T-helper 22 cell (primary cell): ENCODE measurements around the gene L3MBTL1.
"Not testable (repeated sequence)": the region's sequence is repeated elsewhere in the genome, so short reads cannot be mapped to it uniquely, and the experiment has no call there.

Experiments
- DNase-seq: peaks from one replicate; pipeline ENCODE4 v3.0.0-alpha.2; 2020; ENCODE audit warnings: low read depth

The L3MBTL1 gene

DNA sequence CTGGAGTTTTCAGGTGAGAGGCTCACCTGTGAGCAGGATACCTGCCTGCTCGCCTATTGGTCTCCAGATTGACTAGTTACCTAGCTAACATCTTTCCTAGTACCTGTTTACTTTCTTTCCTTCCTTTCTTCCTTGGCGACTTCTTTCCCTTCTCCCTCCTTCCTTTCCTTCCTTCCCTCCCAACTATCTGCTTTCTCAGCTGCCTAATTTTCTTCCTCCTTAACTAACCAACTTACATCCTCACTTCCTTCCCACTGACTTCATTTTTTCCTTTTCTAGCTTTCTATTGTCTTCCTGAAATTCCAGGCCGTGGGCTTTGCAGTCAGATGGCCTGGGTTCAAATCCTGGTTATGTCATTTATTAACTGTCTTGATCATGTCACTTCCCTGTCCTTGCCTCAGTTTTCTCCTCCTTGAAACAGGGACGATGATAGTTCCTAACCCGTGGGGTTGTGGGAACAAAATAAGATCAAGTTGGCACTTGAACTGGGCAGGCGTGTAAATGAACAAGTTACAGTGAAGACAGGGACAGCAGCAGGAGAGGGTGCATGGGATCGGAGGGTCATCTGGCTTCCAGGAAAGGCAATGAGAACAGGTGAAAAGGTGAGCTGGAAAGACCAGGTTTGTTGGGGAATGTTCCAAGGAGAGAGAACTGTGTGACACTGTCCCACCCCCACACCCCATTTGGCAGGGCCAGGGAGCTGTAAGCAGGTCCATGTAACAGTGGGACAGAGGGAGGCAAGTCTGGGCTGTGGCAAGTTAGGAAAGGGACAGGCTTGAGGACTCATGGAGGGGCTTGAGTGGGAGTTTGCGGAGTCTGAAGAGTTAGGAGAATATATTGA, 51.9 kb downstream of the L3MBTL1 start:
- DNase-seq: no peak

DNA sequence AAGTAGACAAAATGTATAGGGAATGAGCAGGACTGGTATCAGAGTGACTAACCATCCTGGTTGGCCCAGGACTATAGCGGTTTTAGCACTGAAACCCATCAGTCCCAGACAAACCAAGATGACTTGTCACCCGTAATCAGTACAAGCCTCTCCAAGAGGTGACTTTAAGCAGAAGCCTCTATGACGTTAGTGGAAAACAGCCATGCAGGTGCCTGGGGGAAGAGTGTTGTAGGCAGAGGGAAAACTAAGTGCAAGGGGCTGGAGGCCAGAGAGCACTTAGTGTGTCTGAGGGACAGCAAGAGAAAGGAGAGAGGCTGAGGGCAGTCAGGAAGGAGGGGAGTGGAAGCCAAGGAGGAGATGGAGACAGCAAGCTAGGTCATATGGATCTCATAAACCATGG, 53.5 kb downstream of the L3MBTL1 start:
- no peak for DNase-seq

DNA sequence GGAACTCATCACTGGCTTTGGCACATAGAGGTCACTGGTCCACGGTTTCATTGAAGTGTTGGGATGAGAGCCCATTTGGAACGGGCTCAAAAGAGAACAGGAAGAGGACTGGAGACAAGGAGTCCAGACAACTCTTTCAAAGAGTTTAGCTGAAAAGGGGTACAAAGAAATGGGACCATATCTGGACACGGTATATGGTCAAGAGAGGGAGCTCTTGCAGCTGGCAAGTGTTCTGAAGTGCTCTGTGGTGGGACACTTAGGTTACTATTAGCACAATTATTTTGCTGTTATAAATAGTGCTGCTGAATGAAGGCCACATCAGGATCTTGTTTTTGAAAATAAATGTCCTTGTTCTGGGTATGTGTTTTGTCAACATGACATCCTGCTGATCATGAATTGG, 55.9 kb downstream of the L3MBTL1 start:
- no peak for DNase-seq

DNA sequence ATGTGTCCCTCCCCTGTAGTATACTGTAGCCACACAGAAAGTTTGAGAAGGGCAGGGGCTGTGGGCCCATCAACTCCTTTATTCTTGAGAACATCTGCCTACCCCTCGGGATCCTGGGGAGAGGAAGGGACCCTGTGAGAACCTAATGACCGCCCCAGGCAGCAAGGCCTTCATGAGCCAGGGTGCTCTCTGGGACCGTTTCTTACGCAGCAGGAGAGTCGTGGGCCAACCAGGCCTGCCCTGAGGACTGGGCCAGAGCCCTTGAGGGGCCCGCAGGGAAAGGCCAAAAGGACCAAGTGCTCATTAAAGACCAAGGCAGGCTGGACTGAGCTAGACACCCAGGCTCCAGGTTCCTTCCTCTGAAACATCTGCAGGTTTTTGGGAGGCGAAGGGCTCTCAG, 56.5 kb downstream of the L3MBTL1 start:
- DNase-seq: no peak

DNA sequence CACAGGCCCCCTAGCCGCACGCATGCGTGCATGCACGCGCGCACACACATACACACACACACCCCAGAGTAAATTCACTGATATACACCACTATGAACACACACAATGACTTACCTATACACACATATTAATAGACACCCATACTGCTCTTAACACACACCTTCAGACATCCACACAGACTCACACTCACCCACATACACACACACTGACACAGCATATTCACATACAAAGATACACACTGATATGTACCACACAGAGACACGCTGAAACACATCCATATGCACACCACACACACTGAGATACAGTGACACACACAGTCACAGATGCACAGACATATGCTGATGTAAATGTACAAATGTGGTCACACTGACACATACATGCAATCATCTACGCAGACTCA, 57.0 kb downstream of the L3MBTL1 start:
- DNase-seq: no peak

DNA sequence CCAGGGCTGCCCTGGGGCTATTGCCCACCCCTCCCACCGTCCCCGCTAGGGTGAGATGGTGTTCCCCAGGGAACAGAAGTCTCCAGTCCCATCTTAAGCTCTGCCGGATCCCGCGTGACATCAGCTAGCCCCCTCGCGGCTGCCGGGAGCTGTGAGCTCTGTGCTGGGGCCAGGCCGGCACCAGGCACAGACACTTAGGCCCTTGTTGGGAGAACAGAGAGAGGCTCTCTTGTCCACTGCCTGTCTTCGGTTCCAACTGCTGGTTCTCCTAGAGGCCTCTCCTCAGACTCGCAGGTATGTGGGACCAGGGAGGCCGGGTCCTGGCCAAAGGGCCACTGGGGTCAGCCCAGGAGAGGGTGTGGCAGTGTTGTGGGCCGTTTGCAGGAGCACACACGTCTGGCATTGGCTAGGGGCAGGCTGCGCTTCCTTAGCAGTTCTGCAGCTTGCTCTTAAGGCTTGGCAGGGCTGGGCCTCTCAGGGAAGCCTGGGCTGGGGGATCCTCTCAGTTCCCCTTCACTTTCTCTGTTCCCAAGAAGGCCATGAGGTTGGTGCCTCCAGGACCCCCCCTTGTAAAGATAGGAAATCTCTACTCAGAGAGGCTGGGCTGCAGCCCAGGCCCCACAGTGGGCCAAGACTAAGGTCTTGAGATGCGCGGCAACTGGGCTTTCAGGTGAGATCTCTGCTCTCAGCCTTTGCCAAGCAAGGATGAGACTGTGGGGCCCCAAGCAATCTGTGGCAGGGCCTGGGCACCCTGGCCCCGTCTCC, 57.7 kb downstream of the L3MBTL1 start:
- DNase-seq: no peak

DNA sequence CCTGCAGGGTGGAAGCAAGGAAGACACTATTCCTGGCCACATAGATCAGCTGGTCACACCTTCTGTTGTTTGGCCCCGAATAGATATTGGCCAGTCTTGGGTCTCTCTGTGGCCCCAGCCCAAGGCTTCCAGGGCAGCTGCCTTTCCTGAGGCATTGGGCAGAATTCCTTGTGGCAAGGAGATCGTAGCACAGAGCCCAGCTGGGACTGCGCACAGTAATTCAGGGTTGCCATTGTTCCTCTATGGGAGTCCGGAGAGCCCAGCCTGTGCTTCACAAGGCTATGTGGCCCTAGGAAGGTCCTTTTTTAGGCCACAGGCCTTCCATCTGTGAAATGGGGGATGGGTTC, 58.2 kb downstream of the L3MBTL1 start:
- DNase-seq: no peak

DNA sequence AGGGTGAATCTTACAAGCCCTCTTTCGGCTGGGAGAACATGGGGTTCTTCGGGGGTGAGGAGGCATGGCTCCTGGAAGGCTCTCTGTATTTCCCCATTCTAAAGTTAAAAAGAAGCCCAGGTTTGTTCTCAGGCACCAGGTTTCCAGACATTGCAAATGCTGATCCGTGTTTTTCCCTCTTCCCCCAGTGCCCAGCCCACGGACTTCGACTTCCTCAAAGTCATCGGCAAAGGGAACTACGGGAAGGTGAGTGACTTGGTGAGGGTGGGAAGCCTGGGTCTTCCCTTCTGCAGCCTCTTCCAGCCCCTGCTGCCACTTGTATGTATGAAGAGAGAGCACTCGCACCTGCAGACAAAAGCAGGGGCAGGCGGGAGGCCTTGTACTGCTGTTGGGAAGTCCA, 60.0 kb downstream of the L3MBTL1 start:
- no peak for DNase-seq

DNA sequence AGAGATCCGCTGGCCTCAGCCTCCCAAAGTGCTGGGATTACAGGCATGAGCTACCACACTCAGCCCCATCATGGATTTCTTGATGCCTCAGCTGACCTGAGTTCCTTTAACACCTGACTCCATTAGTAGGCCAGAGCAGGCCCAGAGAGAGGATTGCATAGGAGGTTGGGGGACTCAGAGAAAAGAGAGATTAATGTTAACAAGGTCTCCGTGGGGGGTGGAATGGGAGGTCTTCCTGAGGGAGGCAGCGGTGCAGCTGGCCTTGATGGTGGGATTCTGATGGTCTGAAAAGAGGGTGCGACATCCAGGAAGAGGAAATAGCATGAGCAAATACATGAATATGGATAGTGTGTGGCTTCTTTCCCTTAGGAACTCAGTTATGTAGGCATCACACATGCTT, 61.2 kb downstream of the L3MBTL1 start:
- no peak for DNase-seq

DNA sequence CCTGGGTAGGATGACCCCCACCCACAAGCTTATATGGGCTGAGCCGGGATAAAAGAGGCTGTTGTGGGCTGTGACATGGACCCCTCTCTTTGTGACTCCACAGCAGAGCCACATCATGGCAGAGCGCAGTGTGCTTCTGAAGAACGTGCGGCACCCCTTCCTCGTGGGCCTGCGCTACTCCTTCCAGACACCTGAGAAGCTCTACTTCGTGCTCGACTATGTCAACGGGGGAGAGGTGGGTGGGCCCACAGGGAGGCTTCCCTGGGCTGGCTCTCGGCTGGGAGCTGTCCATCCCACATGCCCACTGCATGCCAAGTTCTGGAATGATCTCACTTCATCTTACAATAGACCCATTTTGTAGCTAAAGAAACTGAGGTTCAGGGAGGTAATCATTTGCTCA, 61.8 kb downstream of the L3MBTL1 start:
- DNase-seq: no peak

DNA sequence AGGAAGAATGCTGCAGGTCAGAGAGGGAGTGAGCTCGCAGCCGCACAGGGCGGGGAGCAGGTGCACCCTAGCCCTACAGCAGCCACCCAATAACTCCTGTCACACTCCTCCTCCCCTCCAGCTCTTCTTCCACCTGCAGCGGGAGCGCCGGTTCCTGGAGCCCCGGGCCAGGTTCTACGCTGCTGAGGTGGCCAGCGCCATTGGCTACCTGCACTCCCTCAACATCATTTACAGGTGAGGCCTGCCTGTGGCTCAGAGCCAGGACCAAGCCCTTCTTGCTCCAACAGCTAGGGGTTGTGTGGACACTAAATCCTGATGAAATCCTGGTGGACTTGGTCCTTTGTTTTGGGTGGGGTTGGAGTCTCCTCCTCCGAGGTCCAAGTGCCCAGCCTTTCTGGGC, 63.0 kb downstream of the L3MBTL1 start:
- DNase-seq: no peak

DNA sequence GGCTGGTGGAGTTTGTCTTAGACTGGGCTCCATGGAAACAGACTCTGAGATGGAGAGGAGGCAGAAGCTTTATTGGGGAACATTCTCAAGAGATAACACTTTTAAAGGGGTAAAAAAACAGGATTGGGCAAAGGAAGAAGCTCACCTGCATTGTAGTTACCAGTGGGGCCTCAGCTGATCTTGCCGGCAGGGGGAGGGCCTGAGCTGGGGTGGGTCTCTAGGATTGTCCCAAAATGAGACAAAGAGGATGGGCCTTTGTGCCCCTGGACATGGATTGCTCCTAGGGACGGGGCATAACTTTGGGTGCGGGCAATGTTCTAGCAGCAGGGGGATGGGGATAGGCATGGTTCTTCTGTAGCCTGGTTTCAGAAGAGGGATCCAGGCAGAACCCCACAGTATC, 63.8 kb downstream of the L3MBTL1 start:
- DNase-seq: no peak

DNA sequence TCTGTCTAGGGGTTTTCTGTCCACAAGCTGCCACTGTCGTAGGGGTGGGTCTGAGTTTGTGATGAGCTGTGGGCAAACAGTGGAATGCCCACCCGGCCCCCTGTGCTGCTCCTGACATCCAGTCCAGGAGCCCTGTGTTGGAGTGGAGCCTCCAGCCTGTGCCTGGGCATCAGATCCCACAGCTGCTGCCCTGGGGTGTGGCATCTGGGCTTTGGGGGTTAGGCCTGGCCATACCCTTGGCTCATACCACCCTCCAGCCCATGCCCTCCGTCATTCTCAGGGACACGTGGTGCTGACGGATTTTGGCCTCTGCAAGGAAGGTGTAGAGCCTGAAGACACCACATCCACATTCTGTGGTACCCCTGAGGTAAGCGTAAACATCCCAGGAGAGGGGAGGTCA, 64.3 kb downstream of the L3MBTL1 start:
- no peak for DNase-seq

DNA sequence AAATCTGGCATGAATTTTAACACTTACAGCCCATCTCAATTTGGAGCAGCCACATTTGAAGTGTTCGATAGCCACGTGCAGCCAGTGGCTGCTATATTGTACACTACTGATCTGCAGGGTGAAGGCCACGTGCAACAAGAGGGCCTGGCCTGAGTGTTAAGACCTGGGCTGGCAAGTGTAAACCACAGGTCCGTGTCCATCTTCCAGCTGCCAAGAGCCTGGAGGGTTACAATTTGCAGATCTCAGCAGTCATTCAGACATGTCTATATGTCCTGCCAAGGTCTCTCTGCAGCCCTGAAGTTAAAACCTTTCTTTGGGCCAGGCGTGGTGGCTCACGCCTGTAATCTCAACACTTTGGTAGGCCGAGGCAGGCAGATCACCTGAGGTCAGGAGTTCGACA, 65.4 kb downstream of the L3MBTL1 start:
- no peak for DNase-seq

DNA sequence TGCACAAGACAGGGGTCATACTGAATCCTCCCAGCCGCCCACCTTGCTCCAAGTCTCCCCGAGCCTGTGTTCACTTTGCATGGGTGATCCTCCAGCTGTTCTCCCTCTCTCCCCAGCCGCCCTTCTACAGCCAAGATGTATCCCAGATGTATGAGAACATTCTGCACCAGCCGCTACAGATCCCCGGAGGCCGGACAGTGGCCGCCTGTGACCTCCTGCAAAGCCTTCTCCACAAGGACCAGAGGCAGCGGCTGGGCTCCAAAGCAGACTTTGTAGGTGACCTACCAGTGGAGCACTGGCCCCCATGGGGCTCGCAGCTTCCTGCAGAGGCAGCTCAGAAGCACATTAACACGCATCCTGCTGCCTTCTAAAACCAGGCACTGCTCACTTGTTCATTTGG, 68.6 kb downstream of the L3MBTL1 start:
- DNase-seq: no peak

DNA sequence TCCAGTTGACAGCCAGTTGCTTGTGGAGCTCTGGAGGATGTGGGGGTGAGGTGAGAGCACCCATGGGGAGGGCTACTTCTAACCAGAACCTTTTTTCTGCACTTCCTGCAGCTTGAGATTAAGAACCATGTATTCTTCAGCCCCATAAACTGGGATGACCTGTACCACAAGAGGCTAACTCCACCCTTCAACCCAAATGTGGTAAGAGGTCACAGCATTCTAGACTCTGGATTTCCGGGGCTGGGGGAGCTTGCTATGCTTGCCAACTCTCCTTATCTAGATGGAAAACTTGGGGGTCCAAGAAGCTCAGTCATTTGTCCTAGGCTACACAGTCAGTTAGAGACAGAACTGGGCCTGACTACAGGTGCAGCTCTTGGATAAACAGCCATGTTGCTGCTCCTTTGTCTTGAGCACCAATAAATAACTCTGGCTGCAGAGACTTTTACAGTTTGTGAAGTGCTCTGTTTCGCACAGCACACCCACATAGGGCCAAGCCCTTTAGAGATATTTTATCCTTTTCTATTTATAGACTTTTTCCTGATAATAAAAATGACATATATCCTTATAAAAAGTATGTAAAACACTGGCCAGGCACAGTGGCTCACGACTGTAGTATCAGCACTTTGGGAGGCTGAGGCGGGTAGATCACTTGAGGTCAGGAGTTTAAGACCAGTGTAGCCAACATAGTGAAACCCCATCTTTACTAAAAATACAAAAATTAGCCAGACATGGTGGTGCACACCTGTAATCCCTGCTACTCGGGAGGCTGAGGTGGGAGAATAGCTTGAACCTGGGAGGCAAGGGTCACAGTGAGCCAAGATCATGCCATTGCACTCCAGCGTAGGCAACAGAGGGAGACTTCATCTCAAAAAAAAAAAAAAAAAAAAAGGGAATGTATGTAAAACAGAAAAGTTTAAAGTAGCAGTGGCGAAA, 72.6 kb downstream of the L3MBTL1 start:
- no peak for DNase-seq

DNA sequence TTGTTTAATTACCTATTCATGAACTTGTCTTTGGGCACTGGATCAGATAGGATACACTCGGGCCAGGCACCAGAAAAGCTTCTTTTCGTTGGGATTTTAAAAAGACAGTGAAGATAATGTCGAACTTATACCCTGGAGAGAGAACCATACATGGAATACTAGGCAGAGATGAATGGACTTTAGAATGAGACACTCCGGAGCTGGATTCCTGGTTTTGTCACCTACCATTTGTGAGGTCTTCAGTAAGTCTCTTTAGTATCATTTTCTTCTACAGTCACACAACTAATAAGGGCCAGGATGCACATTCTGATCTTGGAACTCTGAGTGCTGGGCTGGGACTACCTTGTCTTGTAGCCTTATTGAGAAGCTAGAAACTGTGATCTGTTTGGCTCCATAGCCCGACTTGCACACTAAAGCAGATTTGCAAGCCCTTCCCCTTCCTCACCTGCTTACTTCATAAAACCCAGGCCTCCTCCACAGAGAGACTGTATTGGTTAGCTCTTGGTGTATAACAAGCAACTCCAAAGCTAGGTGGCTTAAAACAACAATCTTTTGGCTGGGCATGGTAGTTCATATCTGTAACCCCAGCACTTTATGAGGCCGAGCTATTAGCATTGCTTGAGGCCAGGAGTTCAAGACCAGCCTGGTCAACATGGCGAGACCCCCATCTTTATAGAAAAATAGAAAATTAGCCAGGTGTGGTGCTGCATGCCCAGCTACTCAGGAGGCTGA, 75.8 kb downstream of the L3MBTL1 start:
- DNase-seq: no peak

DNA sequence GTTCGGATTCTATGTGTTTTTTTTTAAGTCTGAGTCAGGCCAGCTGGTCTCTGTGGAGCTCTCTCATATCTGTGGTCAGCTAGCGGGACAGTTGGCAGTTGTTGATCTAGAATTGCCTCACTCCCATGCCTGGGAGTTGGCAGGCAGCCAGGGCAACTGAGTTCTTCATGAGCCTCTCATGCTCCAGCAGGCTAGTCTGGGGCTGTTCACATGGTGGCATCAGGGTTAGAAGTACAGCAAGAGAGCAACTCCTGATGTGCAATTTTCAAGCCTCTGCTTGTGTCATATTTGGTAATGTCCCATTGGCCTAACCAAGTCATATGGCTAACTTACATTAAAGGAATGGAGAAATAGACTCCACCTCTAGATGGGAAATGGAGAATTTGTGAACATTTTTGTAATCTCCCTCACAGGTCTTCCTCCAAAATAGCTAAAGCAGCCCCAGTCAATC, 76.5 kb downstream of the L3MBTL1 start:
- no peak for DNase-seq

DNA sequence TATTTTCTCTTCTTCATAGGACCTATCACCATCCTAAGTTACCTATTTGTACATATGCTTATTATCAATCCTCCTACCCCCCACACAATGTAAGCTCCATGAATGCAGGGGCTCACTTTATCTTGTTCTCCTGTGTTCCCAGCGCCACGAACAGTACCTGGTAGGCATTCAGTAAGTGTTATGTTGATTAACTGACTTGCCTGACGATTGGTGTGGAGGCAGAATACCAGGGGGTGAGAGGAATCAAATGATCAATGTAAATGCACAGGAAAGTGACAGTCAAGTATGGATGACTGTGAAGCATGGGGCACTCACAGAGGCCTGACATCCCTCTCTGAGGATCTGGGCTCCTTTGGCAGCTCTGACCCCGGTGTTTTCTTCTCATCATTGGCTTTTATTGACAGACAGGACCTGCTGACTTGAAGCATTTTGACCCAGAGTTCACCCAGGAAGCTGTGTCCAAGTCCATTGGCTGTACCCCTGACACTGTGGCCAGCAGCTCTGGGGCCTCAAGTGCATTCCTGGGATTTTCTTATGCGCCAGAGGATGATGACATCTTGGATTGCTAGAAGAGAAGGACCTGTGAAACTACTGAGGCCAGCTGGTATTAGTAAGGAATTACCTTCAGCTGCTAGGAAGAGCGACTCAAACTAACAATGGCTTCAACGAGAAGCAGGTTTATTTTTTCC, 77.1 kb downstream of the L3MBTL1 start:
- no peak for DNase-seq

DNA sequence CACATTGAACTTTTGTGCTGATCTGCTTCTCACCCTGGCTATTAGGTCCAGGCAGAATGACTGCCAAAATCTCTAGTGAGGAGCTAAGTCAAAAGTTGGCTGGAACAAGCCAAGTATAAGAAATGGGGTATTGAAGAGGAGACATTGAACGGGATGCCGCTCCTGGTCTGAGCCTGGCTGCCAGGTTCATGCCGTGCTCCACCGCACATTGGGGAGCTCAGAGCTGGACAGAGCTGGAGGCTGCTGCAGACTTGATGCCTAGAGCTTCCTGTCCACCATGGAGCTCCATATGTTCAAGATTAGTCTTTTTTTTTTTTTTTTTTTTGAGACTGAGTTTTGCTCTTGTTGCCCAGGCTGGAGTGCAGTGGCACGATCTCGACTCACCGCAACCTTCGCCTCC, 79.1 kb downstream of the L3MBTL1 start:
- DNase-seq: no peak

DNA sequence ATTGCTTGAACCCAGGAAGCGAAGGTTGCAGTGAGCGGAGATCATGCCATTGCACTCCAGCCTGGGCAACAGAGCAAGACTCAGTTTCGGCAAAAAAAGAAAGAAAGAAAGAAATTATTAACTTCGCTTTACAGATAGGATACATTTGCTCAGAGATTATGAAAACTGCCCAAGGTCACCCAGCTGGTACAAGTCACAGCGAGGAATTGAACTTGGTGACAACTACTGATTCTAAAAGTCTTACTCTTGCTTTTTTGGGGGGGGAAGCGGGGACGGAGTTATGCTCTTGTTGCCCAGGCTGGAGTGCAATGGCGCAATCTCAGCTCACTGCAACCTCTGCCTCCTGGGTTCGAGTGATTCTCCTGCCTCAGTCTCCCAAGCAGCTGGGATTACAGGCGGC, 81.0 kb downstream of the L3MBTL1 start:
- DNase-seq: not testable (repeated sequence)
